Stimulated activated naive CD8-positive, alpha-beta T cell treated with anti-CD3 and anti-CD28 coated beads, Interleukin-15, amount 100 ng/mL, for 72 hours (primary cell): ENCODE measurements around the gene ARL10.
"Not testable (repeated sequence)": the region's sequence is repeated elsewhere in the genome, so short reads cannot be mapped to it uniquely, and the experiment has no call there.

Experiments
- ATAC-seq: fragments of 150-1000 bp; cut with Tn5 transposase; 2 replicates; pipeline ENCODE4 v1.10.0; 2021; ENCODE audit warnings: mild to moderate bottlenecking, moderate library complexity
- DNase-seq, 2 donors: peaks; one replicate each; pipeline ENCODE4 v3.0.0; 2021 to 2022
- H3K27ac Mint-ChIP-seq, 2 donors: one replicate each; pipeline ENCODE4 v1.8.0; 2022; ENCODE audit warnings: mild to moderate bottlenecking in 2 of 2, mixed read lengths in 2 of 2, moderate library complexity in 2 of 2
- H3K27me3 Mint-ChIP-seq: one replicate; pipeline ENCODE4 v1.8.0; 2022; ENCODE audit warnings: mixed read lengths
- H3K4me1 Mint-ChIP-seq: one replicate; pipeline ENCODE4 v1.8.0; 2022; ENCODE audit warnings: mild to moderate bottlenecking, mixed read lengths
- H3K4me3 Mint-ChIP-seq, 2 donors: one replicate each; pipeline ENCODE4 v1.8.0; 2022; ENCODE audit warnings: mild to moderate bottlenecking in 2 of 2, mixed read lengths in 2 of 2, moderate library complexity in 1 of 2
- H3K9me3 Mint-ChIP-seq, 2 donors: one replicate each; pipeline ENCODE4 v1.8.0; 2022; ENCODE audit warnings: mixed read lengths in 2 of 2

The ARL10 gene

GRCh38 chr5:176394096-176394495, 28.8 kb downstream of the ARL10 start:
- Mint-ChIP-seq H3K27me3 (no peaks in the 10 kb centered on the region), H3K9me3 (no peaks in the 10 kb centered on the region), H3K27ac (no peak overlapping the region), H3K4me1 (peaks cover 7% of the 10 kb centered on the region), H3K4me3 (no peak overlapping the region)
- DNase-seq (no peak), ATAC-seq (no peak)

GRCh38 chr5:176394881-176395675, 29.8 kb downstream of the ARL10 start:
- no peaks in the 10 kb centered on the region for H3K27me3 Mint-ChIP-seq
- no peaks in the 10 kb centered on the region for H3K4me1 Mint-ChIP-seq
- H3K9me3 Mint-ChIP-seq: no peaks in the 10 kb centered on the region
- H3K27ac Mint-ChIP-seq: peak overlapping the region; percentile 48 to 87
- no peak for ATAC-seq
- no peak overlapping the region for H3K4me3 Mint-ChIP-seq
- DNase-seq: no peak

- ATAC-seq: no peak
- no peaks in the 10 kb centered on the region for H3K27me3 Mint-ChIP-seq
- H3K9me3 Mint-ChIP-seq: no peaks in the 10 kb centered on the region
- peak overlapping the region in 1 of 2 donors; percentile 48 for H3K27ac Mint-ChIP-seq
- H3K4me3 Mint-ChIP-seq: no peak overlapping the region
- H3K4me1 Mint-ChIP-seq: peaks cover 8% of the 10 kb centered on the region
- no peak for DNase-seq
Measured at GRCh38 chr5:176396330-176396729, 31.0 kb downstream of the ARL10 start.

GRCh38 chr5:176397736-176398420, 32.6 kb downstream of the ARL10 start:
- Mint-ChIP-seq H3K9me3 (no peaks in the 10 kb centered on the region), H3K4me3 (no peak overlapping the region), H3K27me3 (no peaks in the 10 kb centered on the region), H3K27ac (peak overlapping the region in 1 of 2 donors; percentile 92), H3K4me1 (peaks cover 8% of the 10 kb centered on the region)
- ATAC-seq (no peak), DNase-seq (no peak)

- Mint-ChIP-seq H3K27me3 (no peaks in the 10 kb centered on the region), H3K4me1 (peaks cover 8% of the 10 kb centered on the region), H3K9me3 (no peaks in the 10 kb centered on the region), H3K4me3 (no peak overlapping the region), H3K27ac (peak overlapping the region in 1 of 2 donors; percentile 87)
- ATAC-seq: no peak
- no peak for DNase-seq
Measured at GRCh38 chr5:176400382-176401156, 35.3 kb downstream of the ARL10 start.

- DNase-seq (no peak), ATAC-seq (no peak)
- H3K4me3 Mint-ChIP-seq: no peak overlapping the region
- peak overlapping the region in 1 of 2 donors; percentile 76 for H3K27ac Mint-ChIP-seq
- no peaks in the 10 kb centered on the region for H3K27me3 Mint-ChIP-seq
- H3K4me1 Mint-ChIP-seq: peaks cover 14% of the 10 kb centered on the region
- no peaks in the 10 kb centered on the region for H3K9me3 Mint-ChIP-seq
Measured at GRCh38 chr5:176401281-176402205, 36.3 kb downstream of the ARL10 start.

GRCh38 chr5:176405656-176406435, 40.6 kb downstream of the ARL10 start:
- Mint-ChIP-seq H3K27me3 (no peaks in the 10 kb centered on the region), H3K9me3 (no peaks in the 10 kb centered on the region), H3K4me1 (peaks cover 10% of the 10 kb centered on the region), H3K4me3 (no peak overlapping the region), H3K27ac (peak overlapping the region in 1 of 2 donors; percentile 68)
- DNase-seq (no peak), ATAC-seq (no peak)

- DNase-seq: no peak
- Mint-ChIP-seq H3K4me1 (peaks cover 13% of the 10 kb centered on the region), H3K4me3 (no peak overlapping the region), H3K27ac (no peak overlapping the region), H3K9me3 (no peaks in the 10 kb centered on the region), H3K27me3 (no peaks in the 10 kb centered on the region)
- no peak for ATAC-seq
Measured at GRCh38 chr5:176406436-176407052, 41.3 kb downstream of the ARL10 start.

- H3K27me3 Mint-ChIP-seq: no peaks in the 10 kb centered on the region
- DNase-seq: no peak
- peak overlapping the region in 1 of 2 donors; percentile 76 for H3K27ac Mint-ChIP-seq
- H3K9me3 Mint-ChIP-seq: no peaks in the 10 kb centered on the region
- no peak for ATAC-seq
- H3K4me1 Mint-ChIP-seq: peaks cover 23% of the 10 kb centered on the region
- H3K4me3 Mint-ChIP-seq: no peak overlapping the region
Measured at GRCh38 chr5:176407456-176408251, 42.4 kb downstream of the ARL10 start.

GRCh38 chr5:176408252-176408573, 42.9 kb downstream of the ARL10 start:
- not testable (repeated sequence) for DNase-seq, ATAC-seq, H3K4me3 Mint-ChIP-seq, H3K27me3 Mint-ChIP-seq, H3K9me3 Mint-ChIP-seq, H3K27ac Mint-ChIP-seq
- peaks cover 29% of the 10 kb centered on the region for H3K4me1 Mint-ChIP-seq

- Mint-ChIP-seq H3K4me3 (no peak overlapping the region), H3K27me3 (no peaks in the 10 kb centered on the region), H3K27ac (no peak overlapping the region), H3K4me1 (peaks cover 32% of the 10 kb centered on the region), H3K9me3 (no peaks in the 10 kb centered on the region)
- ATAC-seq: no peak
- DNase-seq: no peak
Measured at GRCh38 chr5:176408590-176408989, 43.3 kb downstream of the ARL10 start.

- Mint-ChIP-seq H3K27ac (peak overlapping the region in 1 of 2 donors; percentile 30), H3K9me3 (no peaks in the 10 kb centered on the region), H3K4me1 (peaks cover 44% of the 10 kb centered on the region), H3K4me3 (no peak overlapping the region), H3K27me3 (no peaks in the 10 kb centered on the region)
- ATAC-seq (no peak), DNase-seq (no peak)
Measured at GRCh38 chr5:176409765-176410164, 44.5 kb downstream of the ARL10 start.

GRCh38 chr5:176410486-176411180, 45.3 kb downstream of the ARL10 start:
- no peaks in the 10 kb centered on the region for H3K9me3 Mint-ChIP-seq
- H3K4me3 Mint-ChIP-seq: no peak overlapping the region
- no peak overlapping the region for H3K27ac Mint-ChIP-seq
- H3K4me1 Mint-ChIP-seq: peaks cover 53% of the 10 kb centered on the region
- ATAC-seq (no peak), DNase-seq (no peak)
- no peaks in the 10 kb centered on the region for H3K27me3 Mint-ChIP-seq
